GM23338 (cell line): ENCODE results near the gene TP53I3. TPM values are rescaled to one million over a fixed set of nuclear protein-coding genes. Genes with fewer than 3 reads are reported as not detected.

Source experiments
- ATAC-seq: fragments of 200-7000 bp; cut with Tn5 transposase; 3 replicates; pipeline ENCODE4 v1.9.1; 2020
- DNase-seq: peaks from one replicate; pipeline ENCODE4 v3.0.0-alpha.2; 2015; ENCODE audit warnings: low spot score
- H2AFZ ChIP-seq: fragments of 200-600 bp; sonication (generic); 2 replicates; pipeline ENCODE4 v1.8.0; 2016; ENCODE audit warnings: antibody characterized with exemption, mild to moderate bottlenecking, moderate library complexity
- H3F3A ChIP-seq: fragments of 200-600 bp; sonication (generic); replicated peaks from 2 replicates; pipeline ENCODE4 v1.8.0; 2017; ENCODE audit warnings: antibody characterized with exemption, mixed run types, low read depth
- H3K27ac ChIP-seq: fragments of 200-600 bp; sonication (generic); 2 replicates; pipeline ENCODE4 v1.6.1; 2016; ENCODE audit warnings: low read depth
- H3K27me3 ChIP-seq: fragments of 200-600 bp; sonication (generic); 2 replicates; pipeline ENCODE4 v1.8.0; 2016; ENCODE audit warnings: mild to moderate bottlenecking, mixed run types, moderate library complexity; ENCODE audit not compliant: insufficient read depth
- H3K36me3 ChIP-seq: fragments of 200-600 bp; sonication (generic); 2 replicates; pipeline ENCODE4 v1.8.0; 2016; ENCODE audit warnings: mild to moderate bottlenecking; ENCODE audit not compliant: insufficient read depth
- H3K4me1 ChIP-seq: fragments of 200-600 bp; sonication (generic); 2 replicates; pipeline ENCODE4 v1.8.0; 2016; ENCODE audit warnings: mild to moderate bottlenecking, moderate library complexity; ENCODE audit not compliant: insufficient read depth
- H3K4me2 ChIP-seq: fragments of 200-600 bp; sonication (generic); 2 replicates; pipeline ENCODE4 v1.7.1; 2017; ENCODE audit warnings: mixed run types
- H3K4me3 ChIP-seq: fragments of 200-600 bp; sonication (generic); 2 replicates; pipeline ENCODE4 v1.6.1; 2016; ENCODE audit warnings: mixed run types
- H3K79me2 ChIP-seq: fragments of 200-600 bp; sonication (generic); replicated peaks from 2 replicates; pipeline ENCODE4 v1.8.0; 2017; ENCODE audit warnings: mild to moderate bottlenecking; ENCODE audit not compliant: insufficient read depth
- H3K9me2 ChIP-seq: fragments of 200-600 bp; sonication (generic); 2 replicates; pipeline ENCODE4 v1.8.0; 2017; ENCODE audit not compliant: insufficient read depth
- H4K20me1 ChIP-seq: fragments of 200-600 bp; sonication (generic); replicated peaks from 2 replicates; pipeline ENCODE4 v1.8.0; 2017; ENCODE audit warnings: mild to moderate bottlenecking; ENCODE audit not compliant: insufficient read depth
- H3K27ac Mint-ChIP-seq: 2 replicates; pipeline ENCODE4 v1.8.0; 2020; ENCODE audit warnings: inconsistent platforms, mild to moderate bottlenecking, moderate library complexity, mixed read lengths
- H3K27me3 Mint-ChIP-seq: 3 replicates; pipeline ENCODE4 v1.8.0; 2022; ENCODE audit warnings: low read depth, mild to moderate bottlenecking, moderate library complexity, mixed read lengths, inconsistent platforms; ENCODE audit not compliant: insufficient read depth, poor library complexity
- H3K36me3 Mint-ChIP-seq: 3 replicates; pipeline ENCODE4 v1.8.0; 2021; ENCODE audit warnings: low read depth, mild to moderate bottlenecking, inconsistent platforms, moderate library complexity, mixed read lengths
- H3K4me1 Mint-ChIP-seq: 3 replicates; pipeline ENCODE4 v1.8.0; 2020; ENCODE audit warnings: mild to moderate bottlenecking, inconsistent platforms, mixed read lengths
- H3K4me3 Mint-ChIP-seq: 3 replicates; pipeline ENCODE4 v1.8.0; 2021; ENCODE audit warnings: moderate library complexity, mild to moderate bottlenecking, inconsistent platforms, mixed read lengths
- H3K9me3 Mint-ChIP-seq: 3 replicates; pipeline ENCODE4 v1.8.0; 2020; ENCODE audit warnings: moderate library complexity, mild to moderate bottlenecking, inconsistent platforms, mixed read lengths
- CTCF ChIP-seq, 2 experiments: fragments of 200-600 bp in 1 of 2; sonication (generic) in 1 of 2; conservative IDR thresholded peaks; 2 replicates each; pipeline versions ENCODE4 v1.5.1 to v1.6.1; 2016 to 2017; ENCODE audit warnings: antibody characterized with exemption in 2 of 2, low read depth in 2 of 2, mild to moderate bottlenecking in 2 of 2, moderate library complexity in 1 of 2
- EZH2 ChIP-seq: fragments of 200-600 bp; sonication (generic); IDR thresholded peaks from one replicate; pipeline ENCODE4 v1.8.0; 2017; ENCODE audit warnings: antibody characterized with exemption, mild to moderate bottlenecking, low read depth; ENCODE audit not compliant: unreplicated experiment
- EZH2phosphoT487 ChIP-seq: fragments of 200-600 bp; sonication (generic); IDR thresholded peaks from one replicate; pipeline ENCODE4 v1.8.1; 2018; ENCODE audit warnings: antibody characterized with exemption; ENCODE audit not compliant: unreplicated experiment
- JUNB ChIP-seq: IDR thresholded peaks from one replicate; pipeline ENCODE4 v1.6.1; 2016; ENCODE audit warnings: antibody characterized with exemption; ENCODE audit not compliant: unreplicated experiment
- NANOG ChIP-seq: IDR thresholded peaks from 2 replicates; pipeline ENCODE4 v1.6.1; 2016; ENCODE audit warnings: antibody characterized with exemption, borderline replicate concordance
- POLR2AphosphoS5 ChIP-seq: IDR thresholded peaks from 2 replicates; pipeline ENCODE4 v1.6.1; 2016; ENCODE audit warnings: antibody characterized with exemption, low read depth
- REST ChIP-seq: IDR thresholded peaks from one replicate; pipeline ENCODE4 v1.6.1; 2018; ENCODE audit warnings: antibody characterized with exemption; ENCODE audit not compliant: unreplicated experiment
- STAT1 ChIP-seq: IDR thresholded peaks from one replicate; pipeline ENCODE4 v1.6.1; 2016; ENCODE audit warnings: antibody characterized with exemption; ENCODE audit not compliant: unreplicated experiment
- ZNF114 ChIP-seq: fragments of 250-450 bp; sonication (Bioruptor Pico); IDR thresholded peaks from 2 replicates; pipeline ENCODE4 v1.5.0; 2020; ENCODE audit warnings: mild to moderate bottlenecking, moderate library complexity
- ZNF331 ChIP-seq: fragments of 250-450 bp; sonication (Bioruptor Pico); IDR thresholded peaks from 2 replicates; pipeline ENCODE4 v1.5.0; 2020; ENCODE audit warnings: low read depth, mild to moderate bottlenecking, moderate library complexity
- ZNF462 ChIP-seq: fragments of 250-450 bp; sonication (Bioruptor Pico); IDR thresholded peaks from 2 replicates; pipeline ENCODE4 v1.5.0; 2020; ENCODE audit warnings: mild to moderate bottlenecking, moderate library complexity
- polyA plus RNA-seq: library from polyadenylated mRNA; unstranded; fragments of >200 nt; fragmentation: Nextera tagmentation; extraction: Ambion mirVana; gene quantifications from 2 replicates; pipeline ENCODE4 v1.2.1, GENCODE V29; 2016
- total RNA-seq: library from RNA; depleted of rRNA; stranded (reverse); fragments of >200 nt; shearing (Covaris generic); gene quantifications from 2 replicates; pipeline ENCODE4 v1.2.3, GENCODE V29; 2014

TP53I3 gene
- total and polyA plus RNA-seq, 2 experiments from 2014 or later, result 27.8 to 36.5 TPM

DNA sequence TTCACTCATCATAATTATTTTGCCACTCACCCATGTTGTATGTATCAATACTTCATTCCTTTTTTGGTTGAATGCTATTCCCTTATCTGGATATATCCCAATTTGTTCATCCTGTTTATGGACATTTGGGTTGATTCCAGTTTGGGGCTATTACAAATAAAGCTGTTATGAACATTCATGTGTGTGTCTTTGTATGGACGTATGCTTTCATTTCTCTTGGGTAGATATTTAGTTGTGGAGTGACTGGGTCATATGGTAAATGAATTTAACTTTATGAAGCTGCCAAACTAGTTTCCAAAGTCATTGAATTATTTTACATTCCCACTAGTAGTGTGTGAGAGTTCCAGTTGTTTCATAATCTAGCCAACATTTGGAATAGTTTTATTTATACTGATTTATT lies 41.3 kb upstream of the TP53I3 start:
- Mint-ChIP-seq H3K4me3 (no peak overlapping the region), H3K9me3 (no peaks in the 10 kb centered on the region), H3K36me3 (no peaks in the 10 kb centered on the region), H3K27me3 (peaks cover 2% of the 10 kb centered on the region), H3K4me1 (peaks cover 21% of the 10 kb centered on the region), H3K27ac (no peak overlapping the region)
- Histone ChIP-seq H3K27me3 (peaks cover 11% of the 10 kb centered on the region), H3F3A (no peaks in the 10 kb centered on the region), H3K4me2 (no peak overlapping the region), H3K4me3 (no peak overlapping the region), H3K9me2 (no peaks in the 10 kb centered on the region), H3K27ac (no peak overlapping the region), H2AFZ (no peak overlapping the region), H3K79me2 (no peaks in the 10 kb centered on the region), H4K20me1 (no peaks in the 10 kb centered on the region), H3K36me3 (no peaks in the 10 kb centered on the region), H3K4me1 (peaks cover 24% of the 10 kb centered on the region)
- DNase-seq (no peak), ATAC-seq (no peak)
- TF ChIP-seq CTCF (conservative IDR thresholded peaks at IDR 0.05; ENCODE audit: low read depth in 2 of 2) (no peak), NANOG (no peak), ZNF114 (no peak), REST (no peak), STAT1 (no peak), EZH2phosphoT487 (no peak), POLR2AphosphoS5 (no peak), JUNB (no peak), ZNF331 (no peak), EZH2 (no peak), ZNF462 (no peak)
